OCI-M1 (cell line): ENCODE results near the gene ARFGEF3.
"Not testable (repeated sequence)": the region's sequence is repeated elsewhere in the genome, so short reads cannot be mapped to it uniquely, and the experiment has no call there.

Source experiments
- DNase-seq: peaks from one replicate; lab custom pipeline; 2025; lab: John Stamatoyannopoulos, UW

The ARFGEF3 gene

DNA sequence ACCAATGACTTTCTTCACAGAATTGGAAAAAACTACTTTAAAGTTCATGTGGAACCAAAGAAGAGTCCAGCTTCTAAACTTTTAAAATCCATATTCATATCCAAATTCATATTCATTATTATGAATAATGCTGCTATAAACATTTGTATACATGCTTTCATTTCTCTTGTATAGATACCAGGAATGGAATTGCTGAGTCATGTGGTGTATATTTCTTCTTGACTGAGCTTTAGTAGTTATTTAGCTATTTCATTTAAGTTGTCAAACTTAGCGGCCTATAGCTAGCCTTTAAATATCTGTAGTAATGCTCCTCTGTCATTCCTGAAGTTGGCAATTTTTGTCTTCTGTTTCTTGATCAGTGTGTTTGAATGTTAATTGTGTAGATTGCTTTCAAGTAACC is 196.2 kb downstream of the ARFGEF3 start:
- DNase-seq: peak; percentile 19

DNA sequence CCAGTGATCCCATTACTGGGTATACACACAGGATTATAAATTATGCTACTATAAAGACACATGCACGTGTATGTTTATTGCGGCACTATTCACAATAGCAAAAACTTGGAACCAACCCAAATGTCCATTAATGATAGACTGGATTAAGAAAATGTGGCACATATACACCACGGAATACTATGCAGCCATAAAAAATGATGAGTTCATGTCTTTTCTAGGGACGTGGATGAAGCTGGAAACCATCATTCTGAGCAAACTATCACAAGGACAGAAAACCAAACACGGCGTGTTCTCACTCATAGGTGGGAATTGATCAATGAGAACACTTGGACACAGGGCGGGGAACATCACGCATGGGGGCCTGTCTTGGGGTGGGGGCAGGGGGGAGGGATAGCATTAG is 206.9 kb downstream of the ARFGEF3 start:
- DNase-seq: not testable (repeated sequence)

DNA sequence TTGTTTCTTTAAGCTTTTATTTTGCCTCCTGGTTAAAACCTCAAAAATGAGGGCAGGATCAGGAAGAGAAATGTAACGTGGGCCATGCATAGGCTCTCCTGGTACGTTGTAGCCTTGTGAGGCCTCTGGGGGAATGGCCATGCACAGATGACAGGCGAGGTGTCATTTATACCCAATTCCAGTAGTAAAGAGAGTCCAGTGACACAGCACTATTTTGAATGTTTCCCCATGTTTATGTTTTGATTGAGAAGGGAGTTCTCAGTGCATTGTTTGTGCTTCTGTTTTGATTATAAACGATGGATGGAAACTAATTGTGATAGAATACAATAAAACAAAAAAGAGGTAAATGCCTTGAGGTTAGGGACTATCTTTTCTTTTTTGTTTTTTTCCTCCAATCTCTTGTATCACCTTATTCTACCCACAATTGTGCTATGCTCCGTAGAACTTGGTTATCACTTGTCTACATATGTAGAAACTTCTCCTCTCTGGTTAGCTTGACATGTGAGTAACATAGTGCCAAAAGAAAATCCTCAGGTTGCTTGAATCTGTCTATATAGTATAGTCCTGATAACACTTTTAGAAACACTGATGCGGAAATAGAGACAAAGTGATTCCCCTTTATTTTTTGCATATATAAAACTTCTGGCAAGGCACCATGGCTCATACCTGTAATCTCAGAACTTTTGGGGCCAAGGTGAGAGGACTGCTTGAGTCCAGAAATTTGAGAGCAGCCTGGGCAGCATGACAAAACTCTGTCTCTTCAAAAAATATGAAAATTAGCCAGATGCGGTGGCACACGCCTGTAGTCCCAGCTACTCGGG is 209.1 kb downstream of the ARFGEF3 start:
- DNase-seq: peak; percentile 68

DNA sequence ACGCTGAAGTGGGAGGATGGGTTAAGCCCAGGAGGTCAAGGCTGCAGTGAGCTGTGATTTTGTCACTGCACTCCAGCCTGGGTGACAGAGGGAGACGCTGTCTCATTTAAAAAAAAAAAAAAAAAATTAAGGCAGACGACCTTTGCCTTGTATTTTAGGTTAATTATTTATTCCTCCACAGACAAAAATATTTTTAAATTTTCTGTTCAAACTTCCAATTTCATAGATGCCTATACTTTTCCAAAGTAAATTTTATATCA is 209.6 kb downstream of the ARFGEF3 start:
- no peak for DNase-seq

DNA sequence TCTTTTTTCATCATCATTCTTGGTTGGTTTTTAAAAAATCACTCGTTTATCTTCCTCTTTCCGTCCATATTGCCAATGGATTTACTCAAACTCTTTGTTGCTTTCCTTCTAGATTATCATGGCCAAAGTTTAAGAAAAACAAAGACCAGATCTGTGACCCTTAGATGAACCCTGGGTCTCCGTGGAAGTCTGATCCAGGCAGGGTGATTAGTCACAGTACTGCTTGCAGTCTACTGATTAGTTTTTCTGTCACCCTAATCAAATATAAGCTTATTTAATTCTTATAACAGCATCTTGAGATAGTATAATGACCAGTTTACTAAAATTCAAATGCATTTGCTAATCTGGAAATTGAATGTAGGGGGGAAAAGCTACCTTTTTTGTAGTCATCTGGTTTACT is 210.0 kb downstream of the ARFGEF3 start:
- DNase-seq: peak; percentile 78

DNA sequence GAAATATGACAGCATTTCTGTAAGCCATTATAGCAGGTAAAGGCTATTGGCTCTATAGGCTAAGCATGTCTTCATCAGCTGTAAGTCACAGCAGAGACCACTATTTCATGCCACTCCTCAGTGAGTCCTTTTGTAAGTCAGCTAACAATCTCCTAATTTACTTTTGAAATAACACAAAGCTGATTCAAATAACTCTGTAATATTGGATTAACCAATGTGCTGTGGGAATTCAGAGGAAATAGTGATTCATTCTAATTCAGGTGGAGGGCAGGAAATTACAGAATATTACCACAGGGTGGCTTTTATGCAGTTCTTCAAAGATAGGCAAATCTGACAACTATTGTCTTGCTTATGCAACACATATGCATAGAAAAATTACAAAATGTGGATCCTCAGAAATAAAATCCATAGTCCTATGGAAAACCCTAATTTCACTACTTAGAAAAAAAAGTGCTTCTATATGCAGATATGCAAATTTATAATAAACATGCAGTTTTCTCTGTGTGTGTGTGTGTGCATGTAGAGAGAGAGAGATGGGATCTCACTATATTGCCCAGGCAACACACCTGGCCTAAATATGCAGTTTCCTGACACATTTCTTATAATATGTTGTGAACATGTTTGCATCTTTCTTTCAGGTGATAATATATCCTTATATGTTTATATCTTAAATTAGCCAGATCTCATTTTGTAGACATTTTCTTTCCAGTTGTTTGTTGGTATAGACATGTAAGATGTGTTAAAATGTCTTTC is 211.1 kb downstream of the ARFGEF3 start:
- DNase-seq: peak; percentile 38

DNA sequence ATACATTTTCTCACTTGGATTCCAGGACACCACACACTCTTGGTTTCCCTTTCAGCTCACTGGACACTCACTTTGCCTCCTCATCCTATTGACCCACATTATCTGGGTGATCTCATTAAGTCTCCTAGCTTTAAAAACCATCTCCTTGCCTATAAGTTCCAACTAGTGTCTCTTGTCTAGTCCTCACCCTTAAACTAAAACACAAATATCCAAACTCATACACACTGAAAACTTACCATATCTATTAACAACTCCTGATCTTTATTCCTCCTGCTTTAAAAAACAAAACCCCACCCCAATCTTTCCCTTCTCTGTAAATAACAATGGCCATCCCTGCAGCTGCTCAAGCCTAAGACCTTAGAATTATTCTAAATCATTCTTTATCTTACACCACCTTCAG is 212.5 kb downstream of the ARFGEF3 start:
- DNase-seq: no peak

DNA sequence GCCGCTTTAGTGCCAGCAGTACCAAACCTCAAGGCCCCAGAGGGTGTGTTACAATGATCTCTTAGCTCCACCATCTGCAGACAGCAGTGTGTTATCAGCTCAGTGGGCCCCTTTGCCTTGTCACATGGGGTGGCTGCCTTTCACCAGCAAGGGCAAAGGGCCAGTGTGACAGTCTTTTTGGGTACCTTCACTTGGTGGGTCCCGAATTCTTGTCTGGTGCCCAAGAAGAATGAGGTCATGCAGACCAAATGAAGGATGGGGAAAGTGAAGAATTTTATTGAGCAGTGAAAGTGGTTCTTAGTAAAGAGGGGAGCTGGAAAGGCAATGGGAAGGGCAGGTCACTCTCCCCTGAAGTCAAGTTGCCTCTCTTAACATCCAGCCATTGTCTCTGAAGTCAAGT is 213.1 kb downstream of the ARFGEF3 start:
- peak; percentile 28 for DNase-seq

DNA sequence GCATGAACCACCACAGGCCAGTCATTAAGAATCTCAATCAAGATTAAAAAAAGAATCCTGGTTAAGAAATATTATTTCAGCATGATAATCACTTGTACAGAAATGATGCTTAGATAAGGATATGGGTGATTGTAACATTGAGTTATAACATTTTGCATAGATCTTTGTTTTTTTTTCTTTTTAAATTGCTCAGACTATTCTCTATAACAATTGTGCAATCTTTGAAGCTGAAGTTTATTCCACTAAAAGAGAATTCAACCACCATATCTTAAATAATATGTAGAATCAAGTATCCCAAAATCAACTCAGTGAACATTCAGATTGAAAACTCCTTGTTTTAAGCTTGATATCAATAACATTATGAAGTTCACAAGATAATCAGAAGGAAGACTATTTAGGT is 215.3 kb downstream of the ARFGEF3 start:
- DNase-seq: no peak

DNA sequence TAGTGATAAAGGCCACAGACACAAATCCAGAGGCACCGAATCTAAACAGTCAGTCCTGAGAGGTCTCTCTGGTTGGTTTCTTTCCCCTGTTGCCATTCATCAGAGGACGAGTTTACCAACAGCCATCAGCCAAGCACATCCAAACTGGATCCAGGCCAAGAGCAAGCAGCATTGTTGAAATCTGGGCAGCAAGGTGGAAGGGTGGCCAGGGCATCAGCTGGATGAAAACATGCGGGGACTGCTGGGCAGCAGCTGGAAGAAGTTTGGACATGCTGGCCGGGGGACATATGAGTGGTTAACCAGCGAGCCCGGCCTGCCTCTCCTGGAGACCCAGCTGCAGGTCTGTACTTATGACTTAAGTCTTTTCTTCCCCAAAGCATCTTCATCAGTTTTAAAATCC is 216.1 kb downstream of the ARFGEF3 start, which contains the start of gene SMIM28:
Gene SMIM28 (plus strand): TSS at position 62 of the 400 bp plus-strand sequence. CDS start 168 bp downstream, at position 230.
- DNase-seq: no peak

DNA sequence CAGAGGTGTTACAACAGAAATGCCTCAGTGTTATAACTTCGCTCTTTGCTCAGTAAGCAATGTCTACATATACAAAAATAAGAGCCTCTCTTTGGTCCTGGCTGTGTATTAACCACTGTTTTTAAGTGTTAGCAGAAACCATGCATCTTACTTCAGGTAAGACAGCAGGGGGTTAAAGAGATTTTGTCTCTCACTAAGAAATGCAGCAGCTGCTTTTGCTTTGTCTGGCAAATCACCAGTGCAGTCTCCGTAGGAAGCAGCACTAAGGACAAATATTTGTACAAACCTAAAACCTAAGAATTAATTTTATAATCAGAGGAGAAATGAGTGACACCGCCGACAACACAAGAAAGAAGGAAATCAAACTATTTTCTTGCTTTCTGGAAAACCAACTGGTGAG is 216.7 kb downstream of the ARFGEF3 start:
- no peak for DNase-seq

DNA sequence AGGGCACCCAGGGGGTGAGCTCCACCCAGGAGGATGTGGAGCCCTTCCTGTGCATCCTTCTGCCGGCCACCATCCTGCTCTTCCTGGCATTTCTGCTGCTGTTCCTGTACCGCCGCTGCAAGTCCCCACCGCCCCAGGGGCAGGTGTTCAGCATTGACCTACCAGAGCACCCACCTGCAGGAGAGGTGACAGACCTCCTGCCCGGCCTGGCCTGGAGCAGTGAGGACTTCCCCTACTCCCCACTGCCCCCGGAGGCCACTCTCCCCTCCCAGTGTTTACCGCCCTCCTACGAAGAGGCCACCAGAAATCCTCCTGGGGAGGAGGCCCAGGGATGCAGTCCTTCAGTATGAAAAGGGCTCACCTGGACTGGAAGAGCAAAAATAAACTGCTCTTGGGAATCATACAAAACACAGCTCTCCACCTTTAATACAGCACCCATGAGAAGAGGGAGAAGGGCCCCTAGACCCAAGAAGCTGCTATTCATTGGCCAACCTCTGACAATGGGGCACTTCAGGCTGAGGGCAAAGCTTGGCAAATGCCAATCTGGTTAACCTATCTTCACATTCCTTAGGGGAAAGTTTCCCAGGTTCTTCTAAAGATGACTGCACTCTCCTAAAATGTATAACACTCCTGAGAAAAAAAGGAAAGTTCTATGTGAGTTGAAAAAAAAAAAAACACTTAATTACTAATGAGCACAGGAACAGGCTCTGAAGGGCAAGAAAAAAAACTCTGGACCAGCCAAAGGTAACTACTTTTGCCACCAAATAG is 220.9 kb downstream of the ARFGEF3 start:
- DNase-seq: no peak

DNA sequence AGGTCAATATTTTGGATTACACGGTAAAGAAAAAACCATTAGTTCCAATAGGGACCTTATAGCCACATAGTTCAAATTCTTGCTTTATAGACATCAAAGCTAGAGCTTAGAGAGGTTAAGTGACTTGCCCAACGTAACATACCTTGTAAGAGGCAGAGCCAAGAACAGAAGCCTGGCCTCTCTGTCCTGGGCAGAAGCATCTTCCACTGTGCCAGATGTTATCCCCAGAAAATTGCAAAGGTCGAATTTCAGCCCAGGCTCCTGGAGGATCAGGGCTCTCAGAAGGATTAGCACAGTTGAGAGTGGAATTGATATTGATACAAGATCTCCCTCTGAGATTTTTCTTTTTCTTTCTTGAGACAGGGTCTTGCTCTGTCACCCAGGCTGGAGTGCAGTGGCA is 222.0 kb downstream of the ARFGEF3 start:
- no peak for DNase-seq

DNA sequence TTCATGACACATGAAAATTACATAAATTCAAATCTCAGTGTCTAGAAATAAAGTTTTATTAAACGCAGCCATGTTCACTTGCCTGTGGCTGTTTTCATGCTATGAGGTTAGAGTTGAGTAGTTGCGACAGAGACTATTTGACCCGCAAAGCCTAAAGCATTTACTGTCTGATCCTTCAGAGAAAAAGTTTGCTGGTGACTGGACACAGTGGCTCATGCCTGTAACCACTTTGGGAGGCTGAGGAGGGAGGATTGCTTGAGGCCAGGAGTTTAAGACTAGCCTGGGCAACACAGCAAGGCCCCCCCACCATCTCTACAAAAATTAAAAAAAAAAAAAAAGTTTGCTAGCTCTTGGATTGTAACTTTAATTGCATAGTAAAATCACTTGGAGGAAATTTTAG is 225.2 kb downstream of the ARFGEF3 start:
- no peak for DNase-seq

DNA sequence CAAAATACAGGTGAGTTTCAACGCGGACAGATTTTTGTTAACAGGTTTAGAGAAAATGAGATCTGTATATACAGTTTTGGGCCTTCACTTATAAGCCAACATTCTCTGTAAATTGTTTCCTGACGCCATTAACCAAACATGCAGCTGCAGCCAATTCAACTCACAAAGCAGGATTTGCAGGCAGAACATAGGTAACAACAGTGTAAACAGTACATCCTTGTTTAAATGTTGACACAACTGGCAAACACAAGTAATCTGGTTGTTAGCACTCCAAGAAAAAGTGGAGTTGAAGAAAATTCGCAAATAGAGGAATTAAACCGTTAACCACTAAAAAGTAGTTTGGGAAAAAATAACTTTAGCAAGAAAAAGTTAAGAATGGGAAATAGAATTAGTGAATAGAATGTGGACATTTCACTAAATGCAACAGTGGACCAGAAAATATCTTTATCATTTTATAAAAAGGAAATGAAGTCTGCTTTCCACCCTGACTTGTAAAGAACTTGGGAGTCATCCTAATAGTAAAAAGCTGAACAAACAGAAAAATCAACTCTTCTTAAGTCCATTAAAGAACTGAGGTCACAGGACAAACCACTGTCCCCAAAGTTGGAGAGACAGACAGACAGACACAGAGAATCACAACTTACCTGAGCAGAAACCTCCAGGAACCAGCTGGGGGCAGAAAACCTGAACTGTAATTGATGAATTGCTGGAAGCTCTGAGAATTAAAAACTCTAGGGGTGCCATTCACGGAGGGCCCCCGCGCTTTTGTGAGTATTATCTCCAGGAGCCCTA is 226.0 kb downstream of the ARFGEF3 start:
- no peak for DNase-seq

DNA sequence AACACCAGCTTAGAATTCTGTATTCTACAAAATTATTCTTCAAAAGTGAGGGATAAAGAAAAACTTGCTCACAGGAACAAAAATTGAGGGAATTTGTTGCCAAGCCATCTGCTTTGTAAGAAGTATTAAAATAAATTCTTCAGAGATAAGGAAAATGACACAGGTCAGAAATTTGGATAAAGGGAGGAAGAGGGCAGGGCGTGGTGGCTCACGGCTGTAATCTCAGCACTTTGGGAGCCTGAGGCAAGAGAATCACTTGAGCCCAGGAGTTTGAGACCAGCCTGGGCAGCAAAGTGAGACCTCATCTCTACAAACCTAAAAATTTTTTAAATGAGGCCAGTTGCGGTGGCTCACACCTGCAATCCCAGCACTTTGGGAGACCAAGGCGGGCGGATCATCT is 227.8 kb downstream of the ARFGEF3 start:
- DNase-seq: no peak
